ENCODE results near the gene RTCB. TPM values are rescaled to one million over a fixed set of nuclear protein-coding genes. Genes with fewer than 3 reads are reported as not detected.

The RTCB gene
- total and polyA plus RNA-seq, 2 experiments from 2014 or later: 52.5 to 99.0 TPM

DNA sequence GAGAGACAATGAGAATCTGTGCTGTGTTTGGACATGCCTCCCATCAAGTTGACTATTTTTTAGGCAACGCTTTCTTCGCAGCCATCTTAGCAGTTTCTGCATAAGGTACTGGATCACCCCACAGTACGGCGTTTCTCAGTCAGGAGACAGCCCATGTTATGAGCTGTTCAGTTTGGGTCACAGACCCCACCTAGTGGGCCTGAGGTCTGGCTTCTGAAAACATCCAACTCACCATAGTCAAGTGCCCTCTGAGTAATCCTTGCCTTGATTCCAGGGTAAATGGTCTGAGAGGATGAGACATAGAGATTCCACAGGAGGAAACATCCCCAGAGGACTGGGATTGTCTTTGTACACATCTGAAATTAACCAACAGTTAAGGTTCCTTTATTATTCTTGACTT is 45.0 kb upstream of the RTCB start (continued):
- TF ChIP-seq, protein P1, sequence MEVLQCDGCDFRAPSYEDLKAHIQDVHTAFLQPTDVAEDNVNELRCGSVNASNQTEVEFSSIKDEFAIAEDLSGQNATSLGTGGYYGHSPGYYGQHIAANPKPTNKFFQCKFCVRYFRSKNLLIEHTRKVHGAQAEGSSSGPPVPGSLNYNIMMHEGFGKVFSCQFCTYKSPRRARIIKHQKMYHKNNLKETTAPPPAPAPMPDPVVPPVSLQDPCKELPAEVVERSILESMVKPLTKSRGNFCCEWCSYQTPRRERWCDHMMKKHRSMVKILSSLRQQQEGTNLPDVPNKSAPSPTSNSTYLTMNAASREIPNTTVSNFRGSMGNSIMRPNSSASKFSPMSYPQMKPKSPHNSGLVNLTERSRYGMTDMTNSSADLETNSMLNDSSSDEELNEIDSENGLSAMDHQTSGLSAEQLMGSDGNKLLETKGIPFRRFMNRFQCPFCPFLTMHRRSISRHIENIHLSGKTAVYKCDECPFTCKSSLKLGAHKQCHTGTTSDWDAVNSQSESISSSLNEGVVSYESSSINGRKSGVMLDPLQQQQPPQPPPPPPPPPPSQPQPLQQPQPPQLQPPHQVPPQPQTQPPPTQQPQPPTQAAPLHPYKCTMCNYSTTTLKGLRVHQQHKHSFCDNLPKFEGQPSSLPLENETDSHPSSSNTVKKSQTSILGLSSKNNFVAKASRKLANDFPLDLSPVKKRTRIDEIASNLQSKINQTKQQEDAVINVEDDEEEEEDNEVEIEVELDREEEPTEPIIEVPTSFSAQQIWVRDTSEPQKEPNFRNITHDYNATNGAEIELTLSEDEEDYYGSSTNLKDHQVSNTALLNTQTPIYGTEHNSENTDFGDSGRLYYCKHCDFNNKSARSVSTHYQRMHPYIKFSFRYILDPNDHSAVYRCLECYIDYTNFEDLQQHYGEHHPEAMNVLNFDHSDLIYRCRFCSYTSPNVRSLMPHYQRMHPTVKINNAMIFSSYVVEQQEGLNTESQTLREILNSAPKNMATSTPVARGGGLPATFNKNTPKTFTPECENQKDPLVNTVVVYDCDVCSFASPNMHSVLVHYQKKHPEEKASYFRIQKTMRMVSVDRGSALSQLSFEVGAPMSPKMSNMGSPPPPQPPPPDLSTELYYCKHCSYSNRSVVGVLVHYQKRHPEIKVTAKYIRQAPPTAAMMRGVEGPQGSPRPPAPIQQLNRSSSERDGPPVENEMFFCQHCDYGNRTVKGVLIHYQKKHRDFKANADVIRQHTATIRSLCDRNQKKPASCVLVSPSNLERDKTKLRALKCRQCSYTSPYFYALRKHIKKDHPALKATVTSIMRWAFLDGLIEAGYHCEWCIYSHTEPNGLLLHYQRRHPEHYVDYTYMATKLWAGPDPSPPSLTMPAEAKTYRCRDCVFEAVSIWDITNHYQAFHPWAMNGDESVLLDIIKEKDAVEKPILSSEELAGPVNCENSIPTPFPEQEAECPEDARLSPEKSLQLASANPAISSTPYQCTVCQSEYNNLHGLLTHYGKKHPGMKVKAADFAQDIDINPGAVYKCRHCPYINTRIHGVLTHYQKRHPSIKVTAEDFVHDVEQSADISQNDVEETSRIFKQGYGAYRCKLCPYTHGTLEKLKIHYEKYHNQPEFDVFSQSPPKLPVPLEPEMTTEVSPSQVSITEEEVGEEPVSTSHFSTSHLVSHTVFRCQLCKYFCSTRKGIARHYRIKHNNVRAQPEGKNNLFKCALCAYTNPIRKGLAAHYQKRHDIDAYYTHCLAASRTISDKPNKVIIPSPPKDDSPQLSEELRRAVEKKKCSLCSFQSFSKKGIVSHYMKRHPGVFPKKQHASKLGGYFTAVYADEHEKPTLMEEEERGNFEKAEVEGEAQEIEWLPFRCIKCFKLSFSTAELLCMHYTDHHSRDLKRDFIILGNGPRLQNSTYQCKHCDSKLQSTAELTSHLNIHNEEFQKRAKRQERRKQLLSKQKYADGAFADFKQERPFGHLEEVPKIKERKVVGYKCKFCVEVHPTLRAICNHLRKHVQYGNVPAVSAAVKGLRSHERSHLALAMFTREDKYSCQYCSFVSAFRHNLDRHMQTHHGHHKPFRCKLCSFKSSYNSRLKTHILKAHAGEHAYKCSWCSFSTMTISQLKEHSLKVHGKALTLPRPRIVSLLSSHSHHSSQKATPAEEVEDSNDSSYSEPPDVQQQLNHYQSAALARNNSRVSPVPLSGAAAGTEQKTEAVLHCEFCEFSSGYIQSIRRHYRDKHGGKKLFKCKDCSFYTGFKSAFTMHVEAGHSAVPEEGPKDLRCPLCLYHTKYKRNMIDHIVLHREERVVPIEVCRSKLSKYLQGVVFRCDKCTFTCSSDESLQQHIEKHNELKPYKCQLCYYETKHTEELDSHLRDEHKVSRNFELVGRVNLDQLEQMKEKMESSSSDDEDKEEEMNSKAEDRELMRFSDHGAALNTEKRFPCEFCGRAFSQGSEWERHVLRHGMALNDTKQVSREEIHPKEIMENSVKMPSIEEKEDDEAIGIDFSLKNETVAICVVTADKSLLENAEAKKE (CRISPR knock-in tag; IDR thresholded peaks at IDR 0.05): no peak
- TF ChIP-seq ZNF114 (CRISPR knock-in tag; IDR thresholded peaks at IDR 0.05): no peak
- no peak for TF ChIP-seq EZH2 (IDR thresholded peaks at IDR 0.05; ENCODE audit: low read depth, unreplicated experiment)

DNA sequence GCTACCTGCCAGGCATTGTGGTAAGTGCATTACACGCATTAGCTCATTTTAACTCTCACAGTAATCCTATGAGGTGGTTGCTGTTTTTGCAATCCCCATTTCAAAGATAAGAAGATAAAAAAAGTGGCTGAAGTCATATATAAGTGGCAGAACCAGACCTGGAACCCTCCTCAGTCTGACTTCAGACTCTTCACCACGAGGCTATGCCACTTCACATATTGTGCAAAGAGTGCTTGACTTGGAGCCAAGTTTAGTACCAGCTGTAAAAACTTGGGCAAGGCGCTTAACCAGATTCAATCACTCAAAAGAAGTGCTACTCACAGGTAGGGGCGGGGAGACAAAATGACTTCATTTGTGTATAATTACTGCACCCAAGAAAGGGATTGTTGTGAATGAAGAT is 36.9 kb upstream of the RTCB start:
- no peak overlapping the region for H3K4me2 ChIP-seq
- no peak overlapping the region for H3K27ac ChIP-seq (ENCODE audit: low read depth)
- Mint-ChIP-seq H3K4me1 (no peaks in the 10 kb centered on the region), H3K36me3 (ENCODE audit: low read depth) (no peaks in the 10 kb centered on the region), H3K4me3 (no peak overlapping the region), H3K27ac (no peak overlapping the region), H3K9me3 (no peaks in the 10 kb centered on the region), H3K27me3 (ENCODE audit: insufficient read depth, low read depth, poor library complexity) (peaks cover 2% of the 10 kb centered on the region)
- H3K79me2 ChIP-seq (replicated peaks; ENCODE audit: insufficient read depth): no peaks in the 10 kb centered on the region
- no peak overlapping the region; the same call in 1 of the 2 replicates for H2AFZ ChIP-seq
- H3K27me3 ChIP-seq (ENCODE audit: insufficient read depth): peaks cover 31% of the 10 kb centered on the region
- no peaks in the 10 kb centered on the region for H3K9me2 ChIP-seq (ENCODE audit: insufficient read depth)
- ATAC-seq (no peak), DNase-seq (ENCODE audit: low spot score) (no peak)
- H3F3A ChIP-seq (replicated peaks; ENCODE audit: low read depth): no peaks in the 10 kb centered on the region
- no peak overlapping the region for H3K4me3 ChIP-seq
- no peaks in the 10 kb centered on the region for H3K4me1 ChIP-seq (ENCODE audit: insufficient read depth)
- H3K36me3 ChIP-seq (ENCODE audit: insufficient read depth): no peaks in the 10 kb centered on the region
- TF ChIP-seq ZNF114 (CRISPR knock-in tag; IDR thresholded peaks at IDR 0.05) (no peak), CREB1 (CRISPR knock-in tag; IDR thresholded peaks at IDR 0.05; ENCODE audit: low read depth) (no peak)
- TF ChIP-seq, protein P2, sequence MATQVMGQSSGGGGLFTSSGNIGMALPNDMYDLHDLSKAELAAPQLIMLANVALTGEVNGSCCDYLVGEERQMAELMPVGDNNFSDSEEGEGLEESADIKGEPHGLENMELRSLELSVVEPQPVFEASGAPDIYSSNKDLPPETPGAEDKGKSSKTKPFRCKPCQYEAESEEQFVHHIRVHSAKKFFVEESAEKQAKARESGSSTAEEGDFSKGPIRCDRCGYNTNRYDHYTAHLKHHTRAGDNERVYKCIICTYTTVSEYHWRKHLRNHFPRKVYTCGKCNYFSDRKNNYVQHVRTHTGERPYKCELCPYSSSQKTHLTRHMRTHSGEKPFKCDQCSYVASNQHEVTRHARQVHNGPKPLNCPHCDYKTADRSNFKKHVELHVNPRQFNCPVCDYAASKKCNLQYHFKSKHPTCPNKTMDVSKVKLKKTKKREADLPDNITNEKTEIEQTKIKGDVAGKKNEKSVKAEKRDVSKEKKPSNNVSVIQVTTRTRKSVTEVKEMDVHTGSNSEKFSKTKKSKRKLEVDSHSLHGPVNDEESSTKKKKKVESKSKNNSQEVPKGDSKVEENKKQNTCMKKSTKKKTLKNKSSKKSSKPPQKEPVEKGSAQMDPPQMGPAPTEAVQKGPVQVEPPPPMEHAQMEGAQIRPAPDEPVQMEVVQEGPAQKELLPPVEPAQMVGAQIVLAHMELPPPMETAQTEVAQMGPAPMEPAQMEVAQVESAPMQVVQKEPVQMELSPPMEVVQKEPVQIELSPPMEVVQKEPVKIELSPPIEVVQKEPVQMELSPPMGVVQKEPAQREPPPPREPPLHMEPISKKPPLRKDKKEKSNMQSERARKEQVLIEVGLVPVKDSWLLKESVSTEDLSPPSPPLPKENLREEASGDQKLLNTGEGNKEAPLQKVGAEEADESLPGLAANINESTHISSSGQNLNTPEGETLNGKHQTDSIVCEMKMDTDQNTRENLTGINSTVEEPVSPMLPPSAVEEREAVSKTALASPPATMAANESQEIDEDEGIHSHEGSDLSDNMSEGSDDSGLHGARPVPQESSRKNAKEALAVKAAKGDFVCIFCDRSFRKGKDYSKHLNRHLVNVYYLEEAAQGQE (IDR thresholded peaks at IDR 0.05; ENCODE audit: unreplicated experiment): no peak
- TF ChIP-seq, protein P3, sequence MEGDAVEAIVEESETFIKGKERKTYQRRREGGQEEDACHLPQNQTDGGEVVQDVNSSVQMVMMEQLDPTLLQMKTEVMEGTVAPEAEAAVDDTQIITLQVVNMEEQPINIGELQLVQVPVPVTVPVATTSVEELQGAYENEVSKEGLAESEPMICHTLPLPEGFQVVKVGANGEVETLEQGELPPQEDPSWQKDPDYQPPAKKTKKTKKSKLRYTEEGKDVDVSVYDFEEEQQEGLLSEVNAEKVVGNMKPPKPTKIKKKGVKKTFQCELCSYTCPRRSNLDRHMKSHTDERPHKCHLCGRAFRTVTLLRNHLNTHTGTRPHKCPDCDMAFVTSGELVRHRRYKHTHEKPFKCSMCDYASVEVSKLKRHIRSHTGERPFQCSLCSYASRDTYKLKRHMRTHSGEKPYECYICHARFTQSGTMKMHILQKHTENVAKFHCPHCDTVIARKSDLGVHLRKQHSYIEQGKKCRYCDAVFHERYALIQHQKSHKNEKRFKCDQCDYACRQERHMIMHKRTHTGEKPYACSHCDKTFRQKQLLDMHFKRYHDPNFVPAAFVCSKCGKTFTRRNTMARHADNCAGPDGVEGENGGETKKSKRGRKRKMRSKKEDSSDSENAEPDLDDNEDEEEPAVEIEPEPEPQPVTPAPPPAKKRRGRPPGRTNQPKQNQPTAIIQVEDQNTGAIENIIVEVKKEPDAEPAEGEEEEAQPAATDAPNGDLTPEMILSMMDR (conservative IDR thresholded peaks at IDR 0.05; ENCODE audit: low read depth in 2 of 2): no peak
- no peaks in the 10 kb centered on the region; the same call in none of the 2 replicates for H4K20me1 ChIP-seq (replicated peaks; ENCODE audit: insufficient read depth)
